Stimulated activated CD8-positive, alpha-beta memory T cell treated with anti-CD3 and anti-CD28 coated beads, Interleukin-7, amount 100 ng/mL, for 48 hours (primary cell): Measurements from ENCODE around the gene RAX2.
"Not testable (repeated sequence)": the region's sequence is repeated elsewhere in the genome, so short reads cannot be mapped to it uniquely, and the experiment has no call there.

Source experiments
- DNase-seq, 2 donors: peaks; one replicate each; pipeline ENCODE4 v3.0.0-alpha.2; 2020; ENCODE audit warnings: low read depth in 1 of 2; ENCODE audit errors: extremely low read depth in 1 of 2

Gene RAX2

DNA sequence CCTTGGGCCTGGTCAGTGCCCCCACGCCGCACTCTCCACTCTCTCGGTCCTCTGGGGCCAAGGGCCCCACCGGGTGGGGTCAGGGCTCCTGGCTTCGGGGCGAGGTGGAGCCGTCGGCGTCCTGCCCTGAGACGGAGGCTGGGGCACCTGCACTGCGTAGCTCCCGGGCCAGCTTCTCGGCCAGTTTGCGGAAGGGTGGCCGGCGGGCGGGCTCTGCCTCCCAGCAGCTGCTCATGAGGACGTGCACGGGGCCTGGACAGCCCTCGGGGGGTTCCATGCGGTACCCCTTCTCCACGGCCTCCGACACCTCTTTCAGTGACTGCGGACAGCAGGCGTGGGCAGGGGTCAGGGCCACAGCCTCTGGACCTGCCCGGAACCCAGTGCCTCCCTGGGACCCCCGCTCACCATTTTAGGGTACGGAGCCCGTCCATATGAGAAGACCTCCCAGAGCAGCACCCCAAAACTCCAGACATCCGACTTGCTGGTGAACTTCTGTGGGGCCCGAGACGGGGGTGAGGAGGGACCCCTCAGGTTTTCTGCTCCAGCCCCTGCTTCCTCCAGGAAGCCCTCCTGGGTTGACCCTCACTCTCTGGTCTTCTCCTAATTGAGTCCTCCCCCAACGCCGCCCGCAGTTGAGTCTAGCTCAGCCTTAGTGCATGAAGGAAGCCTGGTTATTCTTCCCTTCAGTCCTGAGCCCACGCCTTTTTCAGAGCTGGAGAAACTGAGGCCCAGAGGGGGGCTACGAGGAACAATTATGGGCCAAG, 6.3 kb upstream of the RAX2 start:
- no peak for DNase-seq

GRCh38 chr19:3776479-3777040, 4.5 kb upstream of the RAX2 start:
- no peak for DNase-seq

- DNase-seq: no peak
Measured at GRCh38 chr19:3775831-3776230, 3.8 kb upstream of the RAX2 start.

- no peak for DNase-seq
Measured at GRCh38 chr19:3775374-3775711, 3.3 kb upstream of the RAX2 start.

GRCh38 chr19:3774621-3775373, 2.8 kb upstream of the RAX2 start:
- no peak for DNase-seq

DNA sequence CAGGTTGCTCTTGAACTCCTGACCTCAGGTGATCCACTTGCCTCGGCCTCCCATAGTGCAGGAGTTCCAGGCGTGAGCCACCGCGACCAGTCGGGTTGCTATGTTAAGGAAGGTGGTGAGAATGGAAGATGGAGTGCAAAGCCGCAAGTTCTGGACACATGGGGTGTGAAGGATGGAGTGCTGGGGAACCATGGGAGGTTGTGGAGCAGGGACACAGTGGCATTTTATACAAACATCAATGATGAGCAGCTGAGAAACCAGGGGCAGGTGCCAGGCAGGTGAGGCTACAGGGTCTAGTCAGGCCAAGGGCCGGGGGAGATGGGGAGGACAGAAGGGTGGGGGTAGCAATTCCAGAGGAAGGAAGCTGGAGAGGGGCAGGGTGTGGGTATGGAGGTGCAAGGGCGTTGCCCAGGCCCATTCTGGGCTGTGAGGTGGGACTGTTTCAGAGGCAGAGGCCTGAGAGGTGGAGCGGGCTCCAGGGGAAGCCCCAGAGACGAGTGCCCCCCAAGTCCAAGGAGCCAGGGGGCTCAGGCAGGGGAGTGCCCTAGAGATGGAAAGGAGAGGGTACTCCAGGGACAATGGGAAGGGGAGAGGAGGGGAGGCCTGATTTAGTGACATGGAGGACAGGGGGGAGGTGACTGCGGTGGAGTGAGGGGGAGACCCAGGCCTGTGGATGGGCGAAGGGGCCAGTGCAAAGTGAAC, 1.9 kb upstream of the RAX2 start:
- DNase-seq: no peak

- DNase-seq: no peak
Measured at GRCh38 chr19:3771000-3771905, 775 bp downstream of the RAX2 start.

DNA sequence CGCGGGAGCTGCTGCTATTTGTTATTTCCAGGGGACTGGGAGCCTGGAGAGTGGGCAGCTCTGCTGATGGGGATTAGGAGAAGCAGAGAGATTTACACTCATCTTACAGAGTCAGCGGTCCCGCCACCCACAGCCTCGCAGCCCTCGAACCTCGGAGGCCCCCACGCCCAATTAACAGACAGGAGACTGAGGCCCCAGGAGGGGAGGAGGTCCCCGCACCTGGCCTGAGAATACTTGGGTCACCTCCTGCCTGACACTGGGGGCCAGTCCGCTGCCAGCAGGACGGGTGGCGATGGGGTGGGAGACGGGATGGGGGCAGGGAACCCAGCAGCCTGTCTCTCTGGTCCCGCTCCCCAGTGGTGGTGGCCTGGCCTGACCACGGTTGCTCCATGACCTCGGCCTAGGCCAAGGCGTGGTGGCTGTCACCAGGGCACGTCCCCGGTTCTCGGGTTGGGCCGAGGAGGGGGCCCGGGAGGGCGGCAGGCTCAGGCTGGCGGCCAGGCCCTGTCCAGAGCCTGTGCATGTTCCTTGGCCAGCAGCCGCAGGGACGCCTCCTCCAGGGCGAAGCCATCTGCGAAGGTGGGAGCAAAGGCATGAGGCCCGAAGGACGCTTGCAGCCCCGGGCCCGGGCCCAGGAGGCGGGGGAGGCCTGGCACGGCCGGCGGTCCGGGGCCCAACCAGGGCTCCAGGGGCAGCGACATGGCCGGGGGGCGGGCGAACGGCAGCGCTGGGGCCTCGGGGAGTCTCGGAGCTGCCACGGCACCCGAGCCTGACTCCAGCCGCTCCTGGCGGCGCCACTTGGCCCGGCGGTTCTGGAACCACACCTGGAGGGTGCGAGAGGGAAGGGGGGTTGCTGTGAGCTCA, 1.7 kb downstream of the RAX2 start:
- DNase-seq: no peak

GRCh38 chr19:3769494-3769893, 2.5 kb downstream of the RAX2 start:
- DNase-seq: no peak

GRCh38 chr19:3768748-3769099, 3.3 kb downstream of the RAX2 start:
- DNase-seq: no peak

- DNase-seq: no peak
Measured at GRCh38 chr19:3768015-3768747, 3.8 kb downstream of the RAX2 start.

DNA sequence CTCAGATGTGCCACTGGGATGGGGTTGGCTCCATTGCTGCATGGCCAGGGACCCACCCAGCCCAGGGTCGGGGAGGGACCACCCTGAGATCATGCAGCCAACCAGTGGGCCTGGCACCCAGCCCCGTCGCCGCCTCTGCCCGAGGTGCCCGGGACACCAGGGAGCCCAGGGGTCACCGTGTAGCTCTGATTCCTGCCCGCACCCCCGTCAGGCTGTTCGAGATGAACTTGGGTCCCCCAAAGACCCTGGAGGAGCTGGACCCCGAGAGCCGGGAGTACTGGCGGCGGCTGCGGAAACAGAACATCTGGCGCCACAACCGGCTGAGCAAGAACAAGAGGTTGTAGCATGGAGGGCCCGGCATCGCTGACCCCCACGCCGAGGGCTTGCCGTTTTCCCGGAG, 5.0 kb downstream of the RAX2 start:
- DNase-seq: no peak

- DNase-seq: no peak
Measured at GRCh38 chr19:3766520-3766919, 5.5 kb downstream of the RAX2 start.

- not testable (repeated sequence) for DNase-seq
Measured at GRCh38 chr19:3765757-3766156, 6.3 kb downstream of the RAX2 start.

DNA sequence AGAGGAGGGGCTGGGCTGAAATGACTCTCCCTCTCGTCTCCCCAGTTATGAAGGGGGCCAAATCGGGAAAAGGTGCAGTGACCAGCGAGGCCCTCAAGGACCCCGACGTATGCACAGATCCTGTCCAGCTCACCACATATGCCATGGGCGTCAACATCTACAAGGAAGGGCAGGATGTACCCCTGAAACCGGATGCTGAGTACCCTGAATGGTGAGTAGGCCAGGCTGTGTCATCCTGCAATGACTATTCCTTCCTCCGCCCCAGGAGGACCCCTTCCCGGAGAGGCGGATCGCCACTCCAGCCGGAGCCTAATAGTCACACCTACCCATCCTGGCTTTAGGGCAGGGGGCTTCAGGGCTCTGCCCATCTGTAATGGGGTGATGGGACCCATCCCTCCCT, 6.9 kb downstream of the RAX2 start:
- no peak for DNase-seq

DNA sequence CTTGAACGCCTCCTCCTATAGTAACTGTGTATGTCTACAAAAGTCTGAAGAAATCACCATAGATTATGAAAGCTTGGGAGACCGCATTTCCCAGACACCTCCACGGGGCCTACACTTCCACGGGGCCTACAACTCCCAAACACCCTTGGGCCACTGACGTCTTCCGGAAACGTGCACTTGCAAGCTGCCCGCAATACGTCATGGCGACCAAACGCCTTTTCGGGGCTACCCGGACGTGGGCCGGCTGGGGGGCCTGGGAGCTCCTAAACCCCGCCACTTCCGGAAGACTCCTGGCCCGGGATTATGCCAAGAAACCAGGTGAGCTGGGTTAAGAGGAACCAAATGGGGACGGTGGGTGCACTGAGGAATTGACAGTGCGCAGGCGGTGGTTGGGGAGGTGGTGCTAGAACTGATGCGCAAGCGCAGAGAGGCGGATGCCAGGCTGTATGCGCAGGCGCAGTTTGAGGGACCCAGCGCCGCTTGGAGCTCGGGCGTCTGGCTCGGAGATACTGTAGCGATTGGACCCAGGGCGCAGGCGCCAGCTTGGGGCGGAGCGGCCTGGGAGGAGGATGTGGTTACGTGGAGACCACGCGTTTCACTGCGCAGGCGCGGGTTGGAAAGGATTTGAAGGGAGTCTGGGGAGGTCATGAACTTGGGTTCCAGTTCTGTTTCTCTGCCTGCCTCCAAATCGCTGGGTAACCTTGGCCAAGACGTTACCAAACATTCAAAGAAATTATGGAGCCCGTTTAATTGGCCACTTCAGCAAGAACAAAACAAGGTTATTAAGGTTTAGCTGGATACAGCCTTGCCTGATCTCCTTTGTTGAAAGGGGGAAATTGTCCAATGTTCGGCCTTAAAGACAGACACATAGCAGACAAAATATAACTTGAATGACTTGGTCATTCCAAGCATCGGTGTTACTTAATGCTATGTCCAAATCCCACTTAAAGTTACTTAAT, 9.2 kb downstream of the RAX2 start, which contains the start of gene MRPL54:
Gene MRPL54 (plus strand): TSS at position 182 of the 959 bp plus-strand sequence. CDS start 19 bp downstream, at position 201.
- peak; percentile 99 for DNase-seq

GRCh38 chr19:3762130-3762473, 9.9 kb downstream of the RAX2 start:
- DNase-seq: no peak
